ENCODE measurements around the gene SMIM45.
"Not testable (repeated sequence)": the region's sequence is repeated elsewhere in the genome, so short reads cannot be mapped to it uniquely, and the experiment has no call there.

SMIM45 gene

DNA sequence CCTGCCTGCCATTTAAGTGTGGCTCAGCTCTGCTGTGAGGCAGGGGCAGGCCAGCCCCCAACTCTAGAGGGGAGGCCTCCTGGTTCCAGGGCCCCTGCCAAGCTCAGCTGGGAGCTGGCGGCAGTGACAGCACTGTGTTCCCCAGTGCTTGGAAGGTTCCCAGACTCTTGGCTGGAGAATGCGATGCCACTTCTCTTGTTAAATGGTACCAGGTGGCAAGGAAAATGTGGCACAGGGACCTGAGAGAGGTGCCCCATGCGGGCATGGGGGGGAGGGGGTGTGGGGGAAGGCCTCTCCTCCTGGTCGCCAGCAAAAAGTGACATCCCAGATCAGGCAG lies 17.0 kb upstream of the SMIM45 start:
- no peak for DNase-seq (ENCODE audit: low read depth)

DNA sequence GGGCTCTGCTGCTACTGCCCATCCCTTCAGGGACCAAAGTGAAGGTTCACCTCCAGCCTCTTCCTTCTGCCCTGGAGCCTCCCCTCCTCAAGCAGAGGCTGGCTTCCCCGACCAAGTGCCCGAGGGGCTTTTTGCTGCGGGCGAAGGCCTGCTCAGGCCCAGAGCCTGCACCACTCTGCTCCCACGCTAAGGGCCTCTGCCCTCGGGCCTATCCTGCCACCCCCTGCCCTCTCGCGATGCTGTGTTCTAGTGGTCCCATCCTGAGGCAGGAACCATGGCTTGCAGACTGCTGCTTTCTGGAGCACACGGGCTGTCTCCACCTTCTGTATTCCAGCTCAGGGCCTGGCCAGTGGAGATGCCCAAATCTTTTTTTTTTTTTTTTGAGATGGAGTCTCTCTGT lies 16.4 kb upstream of the SMIM45 start:
- no peak for DNase-seq (ENCODE audit: low read depth)

DNA sequence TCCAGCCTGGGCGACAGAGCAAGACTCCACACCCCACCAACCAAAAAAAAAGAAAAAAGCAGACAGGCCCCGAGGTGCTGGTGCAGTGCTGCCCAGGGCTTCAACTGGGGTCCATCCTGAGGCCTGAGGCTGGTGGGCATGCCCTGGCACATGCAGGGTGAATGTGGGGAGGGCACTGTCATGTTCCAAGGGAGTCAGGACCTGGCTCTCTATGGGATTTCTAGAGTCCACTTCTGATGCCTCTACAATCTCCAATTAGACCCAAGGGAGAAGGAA lies 15.1 kb upstream of the SMIM45 start:
- DNase-seq (ENCODE audit: low read depth) = no peak

DNA sequence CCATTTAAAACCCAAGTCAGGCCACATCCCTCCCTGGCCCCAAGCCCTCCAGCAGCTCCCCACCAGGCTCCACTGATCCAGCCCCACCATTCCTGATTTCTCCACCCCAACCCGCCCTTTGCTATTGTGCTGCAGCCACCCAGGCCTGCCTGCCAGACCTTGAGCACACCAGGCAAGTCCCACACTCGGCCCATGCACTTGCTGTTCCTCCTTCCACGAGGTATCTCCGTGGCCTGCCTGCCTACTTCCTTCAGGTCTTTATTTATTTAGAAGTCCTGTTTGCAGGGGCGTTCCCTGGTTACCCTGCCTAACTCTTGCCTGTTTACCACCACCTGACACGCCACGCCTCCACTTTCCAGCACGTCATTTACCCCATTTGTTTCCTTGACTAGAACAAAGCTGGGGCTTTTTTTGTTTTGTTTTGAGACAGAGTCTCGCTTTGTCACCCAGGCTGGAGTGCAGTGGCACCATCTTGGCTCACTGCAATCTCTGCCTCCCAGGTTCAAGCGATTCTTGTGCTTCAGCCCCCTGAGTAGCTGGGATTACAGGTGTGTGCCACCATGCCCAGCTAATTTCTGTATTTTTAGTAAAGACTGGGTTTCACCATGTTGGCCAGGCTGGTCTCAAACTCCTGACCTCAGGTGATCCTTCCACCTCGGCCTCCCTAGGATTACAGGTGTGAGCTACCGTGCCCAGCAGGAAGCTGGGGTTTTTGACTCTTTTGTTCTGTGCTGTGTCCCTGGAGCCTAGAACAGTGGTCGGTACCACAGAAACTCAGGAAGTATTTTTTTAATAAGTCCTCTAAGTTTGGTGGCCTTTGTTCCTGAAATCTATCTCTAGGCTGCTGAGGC lies 11.7 kb upstream of the SMIM45 start:
- no peak for DNase-seq (ENCODE audit: low read depth)

DNA sequence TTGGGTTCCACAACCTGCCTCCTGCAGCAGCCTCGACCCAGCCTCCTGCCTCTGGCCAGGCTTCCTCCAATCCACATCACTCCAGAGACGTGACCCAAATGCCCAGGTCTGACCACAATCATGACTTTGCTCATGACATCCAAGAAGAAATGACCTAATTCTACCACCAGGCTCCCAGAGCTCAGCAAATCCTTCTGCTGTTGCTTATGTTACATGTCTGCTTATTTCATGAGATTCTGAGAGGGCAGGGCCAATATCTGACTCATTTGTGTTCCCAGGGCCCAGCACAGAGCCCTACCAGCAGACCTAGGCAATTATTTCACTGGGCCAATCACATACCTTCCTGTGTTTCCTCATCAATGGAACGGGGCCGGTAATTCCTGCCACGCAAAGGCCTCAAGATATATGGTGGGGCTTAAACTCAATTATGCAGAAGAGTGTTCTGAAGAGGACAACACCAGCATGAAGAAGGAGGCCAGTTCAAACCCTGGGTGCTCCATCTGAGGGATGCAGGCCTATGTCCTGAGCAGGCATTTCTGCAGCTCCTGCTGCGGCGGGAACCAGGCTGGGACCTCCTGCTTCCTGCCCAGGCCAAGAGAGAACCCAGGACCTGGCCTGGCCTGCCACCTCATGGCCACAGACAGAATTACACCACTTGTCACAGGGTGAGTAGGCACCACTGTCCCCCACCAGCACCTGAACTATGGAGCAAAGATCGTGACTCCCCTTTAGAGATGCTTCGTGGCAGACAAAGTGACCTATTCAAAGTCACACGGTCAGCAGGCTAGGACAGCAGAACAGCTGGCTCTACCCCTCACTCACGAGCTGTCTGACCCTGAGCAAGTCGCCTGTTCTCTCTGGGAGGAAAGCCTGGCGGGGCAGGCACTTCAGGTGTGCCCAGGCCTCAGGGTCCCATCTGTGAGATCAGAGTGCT lies 10.9 kb upstream of the SMIM45 start:
- DNase-seq (ENCODE audit: low read depth) = peak; percentile 86

DNA sequence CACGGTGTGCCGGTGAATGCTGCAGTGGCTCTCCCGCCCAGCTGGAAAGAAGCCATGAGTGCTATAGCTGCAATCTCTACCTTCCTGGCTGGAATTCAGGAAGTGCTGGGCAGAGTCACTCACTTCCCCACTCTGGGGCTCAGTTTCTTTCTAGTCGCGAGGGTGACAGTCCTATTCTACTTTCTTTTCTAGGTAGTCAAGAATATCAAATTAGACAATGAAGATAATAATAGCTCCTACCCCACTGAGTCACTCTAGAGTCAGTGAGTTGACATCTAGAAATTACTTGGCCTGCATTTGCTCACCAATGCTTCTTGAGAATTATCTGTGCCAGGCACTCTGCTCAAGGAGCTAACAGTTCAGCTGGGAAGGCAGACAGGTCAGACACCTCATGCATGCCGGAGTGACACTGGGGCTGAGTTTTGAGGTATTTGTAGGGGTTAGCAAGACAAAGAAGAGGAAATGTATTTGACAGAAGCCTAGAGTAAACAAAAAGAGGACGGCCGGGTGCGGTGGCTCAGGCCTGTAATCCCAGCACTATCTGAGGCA lies 8.2 kb upstream of the SMIM45 start:
- peak; percentile 37 for DNase-seq (ENCODE audit: low read depth)

DNA sequence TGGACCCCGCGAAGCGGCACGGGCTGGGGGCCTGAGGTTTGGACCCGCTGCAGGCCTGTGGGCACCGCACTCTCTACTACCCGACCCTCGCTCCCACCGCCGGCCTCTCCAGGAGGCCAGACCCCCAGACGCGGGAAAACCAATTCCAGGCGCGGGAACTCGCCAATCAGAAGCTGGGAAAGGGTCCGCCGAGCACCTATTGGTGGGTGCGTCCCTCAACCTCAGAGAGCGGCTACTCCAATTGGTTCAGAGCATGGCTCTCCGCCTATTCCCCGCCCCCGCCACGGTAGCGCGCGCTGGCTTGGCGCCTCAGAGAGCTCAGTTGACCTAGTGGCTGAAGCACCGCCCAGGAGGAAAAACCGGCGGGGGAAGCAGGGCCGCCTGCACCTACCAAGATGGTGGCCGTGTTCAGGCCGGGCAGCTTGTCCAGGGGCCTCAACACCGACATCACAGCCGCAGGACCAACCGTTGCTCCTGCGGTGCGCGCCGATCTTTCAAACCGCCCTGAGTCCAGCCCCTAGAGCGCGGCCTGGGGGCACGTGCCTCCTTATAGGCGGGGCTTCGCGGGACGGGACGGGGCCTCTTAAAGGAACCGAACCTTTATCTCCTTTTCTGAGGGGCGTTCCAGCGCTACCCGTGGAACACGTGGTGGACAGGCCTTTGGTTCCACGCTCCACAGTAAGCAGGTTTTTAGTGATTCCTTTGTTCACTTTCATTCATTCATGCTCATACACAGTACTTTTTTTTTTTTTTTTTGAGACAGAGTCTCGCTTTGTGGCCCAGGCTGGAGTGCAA lies 5.1 kb upstream of the SMIM45 start, which contains the start of gene CENPM:
Gene CENPM (minus strand): TSS at position 524 of the 795 bp plus-strand sequence. CDS start 76 bp downstream, at position 448.
- DNase-seq (ENCODE audit: low read depth) = peak; percentile 98

DNA sequence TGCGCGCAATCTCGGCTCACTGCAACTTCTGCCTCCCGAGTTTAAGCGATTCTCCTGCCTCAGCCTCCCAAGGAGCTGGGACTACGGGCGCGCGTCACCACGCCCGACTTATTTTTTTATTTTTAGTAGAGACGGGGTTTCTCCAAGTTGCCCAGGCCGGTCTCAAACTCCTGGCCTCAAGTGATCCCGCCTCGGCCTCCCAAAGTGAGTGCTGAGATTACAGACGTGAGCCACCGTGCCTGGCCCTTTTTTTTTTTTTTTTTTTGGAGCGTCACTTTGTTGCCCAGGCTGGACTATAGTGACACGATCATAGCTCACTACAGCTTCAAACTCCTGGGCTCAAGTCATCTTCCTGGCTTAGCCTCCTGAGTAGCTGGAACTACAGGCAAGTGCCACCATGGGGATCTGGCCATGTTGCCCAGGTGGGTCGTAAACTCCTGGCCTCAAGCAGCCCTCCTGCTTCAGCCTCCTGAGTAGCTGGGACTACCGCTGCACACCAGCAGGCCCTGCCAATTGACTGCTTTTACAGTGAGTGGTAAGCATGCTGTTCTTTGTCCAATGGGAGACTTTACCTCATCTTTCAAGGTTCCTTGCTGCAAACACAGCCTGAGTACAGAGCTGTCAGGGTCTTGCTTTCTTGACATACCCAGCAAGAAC lies 4.4 kb upstream of the SMIM45 start:
- no peak for DNase-seq (ENCODE audit: low read depth)

DNA sequence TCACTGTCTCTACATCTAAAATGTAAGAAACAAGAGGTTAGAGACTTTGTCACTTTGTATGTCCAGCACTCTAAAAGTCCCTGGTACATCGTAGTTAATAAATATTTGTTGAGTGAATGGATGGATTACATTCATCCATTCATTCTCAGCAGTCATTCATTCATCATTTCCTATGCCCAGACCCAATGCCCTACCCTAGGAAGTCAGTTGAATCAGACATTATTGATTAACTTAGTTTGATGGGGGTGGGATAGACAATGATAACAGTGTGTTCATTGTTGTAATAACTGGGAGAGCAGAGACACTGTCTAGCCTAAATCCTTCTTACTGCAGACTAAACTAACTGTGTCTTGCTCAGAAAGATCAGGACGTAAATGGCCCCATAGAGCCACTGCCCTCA lies 3.8 kb upstream of the SMIM45 start:
- DNase-seq (ENCODE audit: low read depth) = no peak

DNA sequence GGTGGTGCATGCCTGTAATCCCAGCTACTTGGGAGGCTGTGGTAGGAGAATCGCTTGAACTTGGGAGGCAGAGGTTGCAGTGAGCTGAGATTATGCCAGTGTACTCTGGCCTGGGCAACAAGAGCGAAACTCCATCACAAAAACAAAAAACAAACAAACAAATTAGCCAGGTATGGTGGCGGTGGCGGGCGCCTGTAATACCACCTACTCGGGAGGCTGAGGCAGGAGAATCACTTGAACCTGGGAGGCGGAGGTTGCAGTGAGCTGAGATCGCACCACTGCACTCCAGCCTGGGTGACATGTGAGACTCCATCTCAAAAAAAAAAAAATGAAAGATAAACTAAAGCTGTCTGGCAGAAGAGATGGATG lies 3.0 kb upstream of the SMIM45 start:
- DNase-seq (ENCODE audit: low read depth) = not testable (repeated sequence)

DNA sequence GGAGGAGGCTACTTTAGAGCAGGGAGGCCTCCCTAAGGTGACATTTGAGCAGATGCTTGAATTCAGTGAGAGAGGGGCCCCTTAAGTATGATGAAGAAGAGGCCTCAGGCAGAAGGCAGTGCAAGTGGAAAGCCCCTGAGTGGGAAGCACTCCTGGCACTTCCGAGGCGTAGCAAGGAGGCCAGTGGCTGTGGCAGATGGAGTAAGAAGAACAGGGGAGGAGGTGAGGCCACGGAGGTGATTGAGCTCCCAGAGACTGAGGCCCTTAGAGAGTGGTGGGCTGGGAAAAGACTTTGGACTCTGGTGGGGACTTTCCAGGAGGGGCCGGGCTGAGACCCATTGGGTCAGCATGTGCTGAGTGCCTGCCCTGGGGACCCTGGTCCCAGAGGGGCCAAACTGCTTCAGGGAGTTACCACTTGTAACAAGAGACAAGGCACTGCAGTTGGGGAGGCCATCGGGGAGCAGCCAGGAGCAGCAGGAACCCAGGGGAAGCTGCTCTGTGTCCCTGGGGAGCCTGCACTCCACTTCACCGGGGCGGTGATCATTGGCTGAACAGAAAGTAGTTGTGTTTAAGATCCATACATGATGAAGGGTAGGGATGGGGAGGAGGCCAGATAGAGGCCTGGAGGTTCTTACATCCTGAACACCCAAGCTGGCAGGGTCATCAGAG lies 2.5 kb upstream of the SMIM45 start:
- no peak for DNase-seq (ENCODE audit: low read depth)

DNA sequence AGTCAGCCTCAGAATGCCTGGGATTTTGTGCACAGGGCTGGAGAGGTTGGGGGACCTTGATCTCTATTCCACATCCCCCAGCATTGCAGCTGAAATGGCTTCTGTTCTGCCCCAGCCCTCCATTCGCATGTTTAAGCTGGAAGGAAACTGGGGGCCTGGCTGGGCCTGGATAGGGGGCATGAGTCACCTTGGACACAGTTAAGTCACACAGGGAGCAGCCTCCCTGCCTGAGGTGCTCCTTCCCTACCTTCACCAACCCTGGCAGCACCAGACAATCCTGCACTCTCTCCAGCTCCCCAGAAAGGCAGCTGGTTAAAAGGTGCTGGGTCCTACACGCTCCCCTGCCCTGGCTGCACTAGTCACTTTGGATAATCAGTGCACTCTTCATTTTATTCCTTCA lies 763 bp downstream of the SMIM45 start:
- peak; percentile 44 for DNase-seq (ENCODE audit: low read depth)

DNA sequence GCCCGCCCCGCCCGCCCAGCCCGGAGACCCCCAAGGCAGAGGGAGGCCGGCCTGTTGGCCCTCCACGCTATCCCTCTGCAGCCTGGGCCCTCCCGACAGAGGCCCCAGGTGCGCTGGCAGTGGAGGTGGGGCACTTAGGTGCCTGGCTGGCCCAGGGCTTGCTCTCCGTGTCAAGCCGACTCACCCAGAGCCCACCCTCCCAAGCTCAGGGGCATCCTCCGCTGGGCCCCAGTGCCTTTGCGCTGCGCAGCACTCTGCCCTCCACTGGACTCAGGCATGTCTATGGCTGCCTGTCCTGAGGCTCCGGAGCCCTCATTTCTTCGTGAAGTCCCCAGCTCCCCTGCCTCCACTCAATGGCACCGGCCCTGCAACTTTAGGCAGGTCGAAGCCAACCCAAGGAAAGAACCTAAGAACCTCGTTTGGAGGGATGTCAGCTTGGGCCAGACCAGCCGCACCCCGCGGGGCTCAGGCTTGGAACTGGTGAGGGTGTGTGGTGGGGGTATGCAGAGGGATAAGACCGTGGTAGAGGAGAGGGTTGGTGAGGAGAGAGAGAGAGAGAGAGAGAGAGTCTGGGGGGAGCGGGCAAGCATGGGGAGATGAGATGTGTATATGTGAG lies 6.1 kb downstream of the SMIM45 start:
- DNase-seq (ENCODE audit: low read depth) = no peak

DNA sequence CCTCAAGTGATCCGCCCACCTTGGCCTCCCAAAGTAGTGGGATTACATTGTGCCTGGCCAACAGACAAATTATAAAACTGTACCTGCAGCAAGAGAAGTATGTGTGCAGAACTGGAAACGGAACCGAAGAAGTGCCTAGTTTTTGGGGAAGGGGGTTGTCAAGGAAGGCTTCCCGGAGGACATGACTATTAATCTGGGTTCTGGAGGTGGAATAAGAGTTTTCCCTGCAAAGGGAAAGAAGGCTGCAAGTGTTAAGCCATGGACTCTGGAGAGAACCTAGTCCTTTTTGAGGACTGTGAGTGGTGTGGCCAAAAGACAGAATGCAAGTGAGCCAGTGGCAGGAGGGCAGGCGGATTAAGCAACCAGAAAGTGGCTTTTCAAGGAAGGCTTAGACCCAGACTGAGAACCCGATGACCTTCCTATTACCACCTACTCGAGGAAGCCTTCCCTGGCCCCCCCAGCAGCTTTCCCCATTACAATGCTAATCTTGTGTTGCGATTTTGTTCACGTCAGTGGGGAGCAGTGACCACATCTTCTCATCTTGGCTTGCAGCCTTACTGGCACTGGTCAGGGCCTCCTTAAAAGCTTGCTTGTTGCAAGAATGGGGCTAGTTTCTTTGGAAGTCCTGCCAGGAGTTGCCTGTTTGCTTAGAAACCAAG lies 11.6 kb downstream of the SMIM45 start:
- no peak for DNase-seq (ENCODE audit: low read depth)

DNA sequence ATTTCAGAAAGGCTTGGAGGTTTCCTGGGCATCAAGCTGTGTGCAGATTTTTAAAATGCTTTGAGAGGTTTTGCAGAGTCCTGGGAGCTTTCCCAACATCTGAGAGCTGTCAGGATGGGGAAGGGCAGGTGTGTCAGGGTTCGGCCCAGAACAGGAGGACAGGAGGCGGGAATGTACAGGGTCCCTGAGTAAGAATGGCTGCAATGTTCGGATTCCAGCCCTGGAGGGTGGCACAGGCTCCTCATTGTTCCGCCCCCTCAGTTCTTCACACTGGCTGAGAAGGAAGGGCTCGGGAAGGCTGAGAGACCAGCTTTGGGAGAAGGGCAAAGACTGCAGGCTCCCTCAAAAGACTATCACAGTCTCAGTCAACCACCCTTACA lies 12.2 kb downstream of the SMIM45 start:
- DNase-seq (ENCODE audit: low read depth) = no peak

DNA sequence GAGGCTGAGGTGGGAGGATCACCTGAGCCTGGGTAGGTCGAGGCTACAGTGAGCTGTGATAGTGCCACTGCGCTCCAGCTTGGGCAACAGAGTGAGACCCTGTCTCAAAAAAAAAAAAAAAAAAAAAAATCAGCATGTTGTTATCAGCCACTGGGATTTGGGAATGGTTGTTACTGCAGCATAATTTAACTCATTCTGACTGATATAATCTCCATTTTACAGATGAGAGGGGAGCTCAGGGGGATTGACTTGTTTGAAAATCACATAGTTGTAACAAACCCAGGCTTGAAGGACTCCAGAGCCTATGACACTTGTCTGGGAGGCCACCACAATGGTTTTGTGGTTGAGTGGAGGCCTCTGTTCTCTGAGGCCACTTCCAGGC lies 14.3 kb downstream of the SMIM45 start:
- DNase-seq (ENCODE audit: low read depth) = no peak

DNA sequence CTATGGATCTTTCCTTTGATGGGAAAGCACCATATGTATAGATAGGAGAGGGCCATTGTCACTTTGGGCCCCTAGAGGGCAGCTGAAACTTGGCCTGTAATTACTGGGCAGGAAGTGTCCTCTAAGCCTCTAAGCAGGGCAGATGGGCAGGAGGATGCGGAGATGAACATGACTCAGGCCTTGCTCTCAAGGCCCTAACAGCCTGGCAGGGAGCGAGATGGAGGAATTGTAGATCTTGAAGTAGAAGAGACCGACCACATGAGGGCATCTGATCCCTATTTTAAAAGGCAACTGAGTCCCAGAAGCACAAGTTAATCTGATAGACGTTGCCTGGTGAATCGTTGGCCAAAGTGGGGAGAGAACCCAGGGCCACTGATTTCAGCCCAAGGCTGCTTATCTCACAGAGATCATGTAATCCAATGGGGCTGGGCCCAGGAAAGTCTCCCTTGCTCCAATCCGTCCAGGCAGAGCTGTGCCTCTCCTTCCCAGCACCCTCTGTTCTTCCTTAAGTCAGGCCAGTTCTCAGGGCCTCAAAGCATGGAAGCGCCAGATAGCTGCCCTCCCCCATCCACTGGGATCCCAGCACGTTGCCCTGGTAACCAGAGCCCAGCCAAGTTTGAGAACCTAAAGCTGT lies 14.8 kb downstream of the SMIM45 start:
- DNase-seq (ENCODE audit: low read depth) = peak; percentile 97

DNA sequence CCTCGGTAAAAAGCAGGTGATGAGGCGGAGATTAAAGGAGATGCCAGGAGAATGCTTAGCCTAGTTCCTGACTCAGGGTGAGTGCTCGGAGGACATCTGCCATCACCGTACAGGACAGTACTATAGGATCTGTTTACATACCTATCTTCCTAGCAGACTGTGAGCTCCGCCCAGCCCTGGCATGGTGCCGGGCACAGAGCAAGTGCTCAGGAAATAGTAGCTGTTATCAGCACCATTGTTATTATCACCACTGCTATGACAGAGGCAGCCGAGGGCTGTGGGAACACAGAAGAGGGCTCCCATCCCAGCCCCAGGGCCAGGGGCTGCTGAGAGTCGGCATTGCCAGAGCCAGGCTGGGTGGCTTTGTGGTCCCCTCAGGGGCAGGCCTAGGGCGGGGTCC lies 16.7 kb downstream of the SMIM45 start:
- peak; percentile 15 for DNase-seq (ENCODE audit: low read depth)

DNA sequence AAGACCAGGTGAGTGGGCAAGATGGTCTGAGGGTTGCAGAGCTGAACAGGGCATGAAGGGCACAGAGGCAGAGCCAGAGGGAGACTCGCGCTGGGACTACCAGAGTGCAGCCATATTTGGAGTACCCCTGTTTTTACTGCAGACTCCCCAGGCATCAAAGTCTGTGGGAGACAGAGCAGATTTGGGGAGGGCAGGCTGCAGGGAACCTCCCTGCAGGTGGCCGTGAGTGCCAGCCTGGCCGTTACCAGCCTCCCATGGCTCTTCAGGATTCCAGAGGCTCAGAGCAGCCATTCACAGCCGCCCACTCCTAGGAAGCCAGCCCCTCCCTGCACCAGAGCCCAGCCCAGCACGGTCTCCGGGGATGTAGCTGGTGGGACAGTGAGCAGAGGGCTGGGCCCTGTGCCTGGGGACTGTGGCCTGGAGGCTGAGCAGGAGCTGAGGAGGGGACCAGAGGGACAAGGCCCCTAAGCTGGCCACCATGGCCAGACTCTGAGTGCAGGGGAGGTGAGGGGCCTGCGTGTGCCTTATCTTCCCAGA lies 17.2 kb downstream of the SMIM45 start, which contains the start of gene SEPTIN3:
Gene SEPTIN3 (plus strand): TSS at position 334 of the 537 bp plus-strand sequence. CDS start 2,050 bp downstream, outside the sequence.
- no peak for DNase-seq (ENCODE audit: low read depth)

Measured in ELR (cell line).